HG03280 (cell line): ENCODE measurements around the gene ZIC2.

Experiments
- ATAC-seq: cut with Tn5 transposase; IDR thresholded peaks from one replicate; pipeline ENCODE4 v1.9.1; 2021; ENCODE audit warnings: mild to moderate bottlenecking, moderate library complexity; ENCODE audit not compliant: unreplicated experiment

ZIC2 gene

GRCh38 chr13:99959127-99959539 lies 22.5 kb upstream of the ZIC2 start:
- no peak for ATAC-seq

- no peak for ATAC-seq
Observed at GRCh38 chr13:99959540-99960230, 21.9 kb upstream of the ZIC2 start.

DNA sequence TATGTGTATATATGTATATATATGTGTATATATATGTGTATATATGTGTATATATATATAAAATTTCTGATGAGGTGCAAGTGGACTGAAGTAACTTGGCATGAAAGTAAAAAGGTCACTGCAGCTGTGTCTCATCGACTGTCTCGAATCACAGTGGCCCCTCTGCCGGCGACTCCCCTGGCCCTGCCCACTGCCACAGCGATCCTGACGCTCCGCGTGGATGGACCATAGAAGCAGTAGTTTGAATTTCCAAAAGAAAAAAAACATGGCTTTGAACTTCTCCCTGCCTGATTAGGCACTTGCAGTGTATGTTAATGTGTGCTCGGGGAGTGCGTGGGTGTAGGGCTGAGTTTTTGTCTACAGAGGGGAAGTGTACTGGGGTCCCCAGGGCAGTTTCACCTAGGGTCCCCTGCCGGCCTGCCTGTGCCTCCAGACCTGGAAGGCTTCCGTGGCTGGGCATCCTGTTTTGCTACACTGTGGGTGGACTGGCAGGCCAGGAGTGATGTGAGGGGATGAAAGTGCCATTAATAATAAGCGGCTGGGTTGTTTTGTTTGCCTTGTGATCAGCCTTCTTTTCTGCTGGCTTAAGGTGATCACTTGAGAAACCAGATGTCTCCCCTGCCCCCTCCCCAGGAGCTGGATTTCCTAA lies 20.8 kb upstream of the ZIC2 start:
- ATAC-seq, result no peak

DNA sequence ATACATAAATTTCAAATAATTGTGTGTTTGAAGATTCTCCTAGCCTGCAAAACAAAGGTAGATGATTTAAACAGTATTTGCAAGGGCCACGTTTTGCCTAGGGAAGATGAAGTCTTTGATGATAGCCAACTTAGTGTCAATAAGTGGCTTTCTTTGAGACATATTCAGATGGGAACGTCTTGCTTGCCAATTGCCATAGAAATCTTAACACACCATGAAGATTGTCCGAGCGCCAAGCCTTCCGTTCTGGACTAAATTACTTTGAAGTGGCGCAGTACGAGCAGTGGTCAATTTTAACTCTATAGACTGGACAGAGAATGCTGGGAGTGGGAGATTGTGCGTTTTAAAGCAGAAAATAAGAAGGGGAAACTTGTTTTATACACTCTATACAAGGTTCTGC lies 19.9 kb upstream of the ZIC2 start:
- no peak for ATAC-seq

DNA sequence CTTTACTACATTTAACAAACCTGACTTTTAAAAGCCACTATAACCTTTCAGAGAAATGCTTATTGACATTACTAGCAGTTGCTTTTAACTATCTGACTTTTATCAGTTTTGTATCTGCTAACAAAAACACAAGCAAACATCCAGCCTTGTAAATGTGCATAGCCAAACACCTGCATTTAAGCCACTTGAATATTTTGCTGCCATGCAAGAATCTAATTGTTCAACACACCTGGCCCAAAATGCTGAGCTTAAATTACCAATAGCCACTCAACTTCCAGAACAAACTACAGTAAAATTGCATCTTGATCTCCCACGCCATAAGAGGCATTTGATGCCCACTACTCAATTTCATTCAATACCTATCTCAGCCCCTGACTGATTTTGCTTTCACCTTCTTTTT lies 19.3 kb upstream of the ZIC2 start:
- no peak for ATAC-seq

DNA sequence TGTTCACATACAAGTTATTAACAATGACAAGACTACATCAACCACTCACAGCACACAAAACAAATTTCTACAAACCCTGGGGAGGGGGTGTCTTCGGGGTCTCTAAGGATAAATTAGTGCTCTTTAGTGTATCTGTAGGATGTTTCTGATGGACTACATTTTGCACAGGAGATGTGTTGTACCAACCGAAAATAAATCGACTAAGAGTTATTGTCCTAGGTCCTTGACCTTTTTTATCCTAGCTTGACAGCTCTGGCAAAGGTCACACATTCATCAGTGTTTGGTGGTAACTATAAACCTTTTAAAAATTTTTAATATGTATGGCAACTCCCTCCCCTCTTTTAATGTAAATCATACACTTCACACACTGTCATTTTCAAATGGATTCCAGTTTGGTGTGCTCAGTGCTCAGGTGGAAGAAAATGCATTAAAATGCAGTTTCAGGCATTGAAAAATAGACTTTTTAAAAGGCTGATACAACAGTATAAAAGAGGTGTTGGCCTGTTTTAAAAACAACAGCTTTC lies 17.7 kb upstream of the ZIC2 start:
- no peak for ATAC-seq

GRCh38 chr13:99965329-99966000 lies 16.1 kb upstream of the ZIC2 start:
- no peak for ATAC-seq

- no peak for ATAC-seq
Observed at GRCh38 chr13:99966064-99966805, 15.3 kb upstream of the ZIC2 start.

DNA sequence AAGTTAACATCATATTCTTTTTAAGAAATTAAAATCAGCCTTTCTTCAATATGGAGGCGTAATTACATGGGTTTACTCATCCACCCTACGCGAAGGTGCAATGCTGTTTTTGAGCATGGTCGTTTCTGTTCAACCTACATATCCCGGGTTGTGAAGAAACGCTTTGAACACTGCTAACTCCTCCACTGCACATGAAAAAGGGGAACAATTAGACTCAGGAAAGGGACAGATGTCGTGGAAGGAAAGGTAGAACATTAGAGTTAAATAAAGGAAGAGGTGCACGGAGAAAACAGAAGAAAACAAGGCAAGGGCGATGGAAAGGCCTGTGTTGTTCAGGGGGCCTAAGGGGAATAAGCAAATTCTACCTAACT lies 14.1 kb upstream of the ZIC2 start:
- no peak for ATAC-seq

GRCh38 chr13:99967869-99968520 lies 13.6 kb upstream of the ZIC2 start:
- ATAC-seq, result no peak

DNA sequence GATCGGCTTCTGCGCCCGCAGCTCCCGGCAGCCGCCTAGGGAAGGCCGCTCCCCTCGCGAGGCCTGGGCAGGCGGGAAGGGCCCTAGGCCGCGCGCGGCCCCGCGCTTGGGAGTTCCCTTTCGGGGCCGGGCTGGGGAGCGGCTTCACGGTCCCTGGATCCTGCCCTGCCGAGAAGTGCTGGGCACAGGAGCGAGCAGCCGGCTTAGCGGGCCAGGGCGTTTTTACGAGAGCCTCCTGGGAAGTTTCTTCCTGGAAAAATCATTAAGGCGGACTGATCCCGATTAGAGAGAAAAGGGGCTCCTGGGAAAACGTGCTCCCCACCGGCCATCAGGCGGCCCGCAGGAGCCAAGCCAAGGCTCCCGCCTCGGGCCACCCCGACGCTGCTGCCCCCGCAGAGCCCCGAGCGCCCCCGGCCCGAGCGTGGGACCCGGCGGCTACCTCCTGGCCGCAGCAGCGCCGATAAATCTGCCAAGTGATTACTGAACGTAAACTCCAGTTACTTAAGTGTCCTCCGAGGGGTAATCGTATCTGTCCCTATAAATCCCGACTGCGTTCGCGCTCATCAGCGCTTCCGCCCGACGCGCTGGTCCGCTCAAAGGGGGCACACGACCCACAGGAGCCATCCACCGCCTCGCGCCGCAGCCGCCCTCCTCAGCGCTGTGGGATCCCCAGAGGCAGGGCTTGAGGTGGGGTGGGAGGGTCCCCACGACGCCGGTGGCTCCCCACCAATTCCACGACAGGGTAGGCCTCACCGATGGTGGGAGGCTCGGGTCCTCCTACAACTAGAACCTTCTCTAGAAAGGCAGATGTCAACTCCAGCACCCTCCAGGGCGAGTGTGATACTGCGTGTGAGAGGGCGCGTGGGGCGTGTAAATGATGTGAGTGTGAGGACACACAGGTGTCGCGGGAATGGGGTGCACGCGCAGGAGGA lies 12.8 kb upstream of the ZIC2 start:
- ATAC-seq, result no peak

DNA sequence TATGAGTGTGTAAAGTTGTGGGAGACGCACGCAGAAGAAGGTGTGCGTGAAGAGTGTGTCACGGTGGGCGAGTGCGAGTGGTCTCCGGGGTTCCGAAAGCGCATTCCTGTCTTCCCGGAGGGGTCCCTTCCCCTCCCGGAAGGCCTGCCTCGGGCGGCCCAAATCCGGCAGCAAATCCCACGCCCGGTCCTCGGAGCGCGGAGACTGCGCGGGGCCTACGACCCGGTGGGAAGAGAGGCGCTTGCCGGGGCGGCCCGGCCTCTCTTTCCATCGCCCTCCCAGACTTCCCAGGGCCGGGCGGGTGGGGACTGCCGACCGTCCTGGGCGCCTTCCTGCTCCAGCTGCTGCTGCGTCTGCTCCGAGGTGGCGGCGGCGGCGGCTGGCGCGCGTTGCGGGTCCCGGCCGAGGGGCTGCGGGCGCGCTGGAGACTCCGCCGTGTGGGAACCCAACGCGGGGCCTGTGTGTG lies 12.1 kb upstream of the ZIC2 start:
- ATAC-seq, result no peak

DNA sequence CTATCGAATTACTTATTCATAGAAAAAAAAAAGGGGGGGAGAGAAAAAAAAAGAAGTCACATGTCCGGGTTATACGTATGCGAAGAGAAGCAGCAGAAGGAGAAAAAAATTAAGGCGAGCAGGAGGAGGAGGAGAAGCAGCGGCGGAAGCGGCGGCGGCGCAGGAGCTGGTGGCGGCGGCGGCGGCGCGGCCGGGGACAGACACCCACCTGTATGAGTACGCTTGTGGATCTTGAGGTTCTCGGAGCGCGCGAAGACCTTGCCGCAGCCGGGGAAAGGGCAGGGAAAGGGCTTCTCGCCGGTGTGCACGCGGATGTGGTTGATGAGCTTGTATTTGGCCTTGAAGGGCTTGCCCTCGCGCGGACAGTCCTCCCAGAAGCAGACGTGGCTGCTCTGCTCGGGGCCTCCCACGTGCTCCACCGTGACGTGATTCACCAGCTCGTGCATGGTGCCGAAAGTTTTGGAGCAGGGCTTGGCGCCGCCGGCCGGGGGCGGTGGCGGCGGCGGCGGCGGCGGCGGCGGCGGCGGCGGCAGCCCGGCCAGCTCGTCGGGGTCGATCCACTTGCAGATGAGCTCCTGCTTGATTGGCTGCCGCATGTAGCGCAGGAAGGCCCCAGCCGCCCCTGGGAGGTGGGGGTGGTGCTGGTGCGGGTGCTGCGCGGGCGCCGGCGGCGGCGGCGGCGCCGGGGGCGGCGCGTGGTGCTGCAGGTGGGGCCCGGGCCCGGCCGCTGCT lies 11.5 kb upstream of the ZIC2 start:
- ATAC-seq, result no peak

DNA sequence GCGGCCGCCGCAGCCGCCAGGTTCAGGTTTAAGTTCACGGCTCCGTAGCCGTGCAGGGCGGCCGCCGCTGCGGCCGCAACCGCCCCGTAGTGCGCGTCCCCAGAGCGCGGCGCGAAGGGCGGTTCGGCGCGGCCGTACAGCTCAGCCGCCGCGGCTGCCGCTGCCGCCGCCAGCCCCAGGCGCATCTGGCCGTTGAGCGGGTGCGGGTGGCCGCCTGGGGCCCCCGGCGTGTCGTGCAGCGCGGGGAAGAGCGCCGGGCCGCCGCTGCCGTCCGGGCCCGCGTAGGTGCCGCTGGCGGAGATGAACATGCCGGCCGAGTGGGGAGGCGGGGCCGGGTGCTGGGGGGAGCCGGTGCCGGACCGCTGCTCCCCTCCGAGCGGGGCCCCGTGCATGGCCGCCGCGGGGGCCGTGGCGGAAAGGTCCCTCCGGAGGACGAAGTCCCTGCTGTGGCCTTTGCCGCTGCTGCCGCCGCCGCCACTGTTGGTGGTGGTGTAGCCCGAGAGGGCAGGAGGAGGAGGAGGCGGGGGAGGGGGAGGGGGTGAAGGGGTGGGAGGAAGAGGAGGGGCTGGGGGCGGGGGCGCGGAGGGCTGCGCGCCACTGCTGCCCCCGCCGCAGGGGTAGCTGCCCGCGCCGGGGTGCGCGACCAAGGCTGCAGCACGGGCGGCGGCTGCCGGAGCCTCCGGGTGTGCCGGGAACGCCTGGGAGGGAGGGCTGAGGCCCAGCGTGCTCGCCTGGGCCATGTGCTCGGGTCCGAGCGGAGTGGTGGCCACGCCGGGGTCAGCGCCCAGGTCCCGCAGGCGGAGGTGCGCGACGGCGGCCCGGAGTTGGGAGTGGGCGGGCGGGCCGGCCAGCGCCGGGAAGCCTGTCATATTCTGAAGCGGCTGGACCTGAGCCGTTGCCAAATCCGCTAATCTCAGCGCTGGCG lies 10.7 kb upstream of the ZIC2 start:
- no peak for ATAC-seq

GRCh38 chr13:99971576-99972189 lies 9.9 kb upstream of the ZIC2 start, which contains the start of gene ZIC5:
TSS of gene ZIC5 (minus strand) at chr13:99971767. CDS start at chr13:99971603, 164 bp downstream.
- ATAC-seq, result no peak

- no peak for ATAC-seq
Observed at GRCh38 chr13:99972190-99972731, 9.3 kb upstream of the ZIC2 start.

DNA sequence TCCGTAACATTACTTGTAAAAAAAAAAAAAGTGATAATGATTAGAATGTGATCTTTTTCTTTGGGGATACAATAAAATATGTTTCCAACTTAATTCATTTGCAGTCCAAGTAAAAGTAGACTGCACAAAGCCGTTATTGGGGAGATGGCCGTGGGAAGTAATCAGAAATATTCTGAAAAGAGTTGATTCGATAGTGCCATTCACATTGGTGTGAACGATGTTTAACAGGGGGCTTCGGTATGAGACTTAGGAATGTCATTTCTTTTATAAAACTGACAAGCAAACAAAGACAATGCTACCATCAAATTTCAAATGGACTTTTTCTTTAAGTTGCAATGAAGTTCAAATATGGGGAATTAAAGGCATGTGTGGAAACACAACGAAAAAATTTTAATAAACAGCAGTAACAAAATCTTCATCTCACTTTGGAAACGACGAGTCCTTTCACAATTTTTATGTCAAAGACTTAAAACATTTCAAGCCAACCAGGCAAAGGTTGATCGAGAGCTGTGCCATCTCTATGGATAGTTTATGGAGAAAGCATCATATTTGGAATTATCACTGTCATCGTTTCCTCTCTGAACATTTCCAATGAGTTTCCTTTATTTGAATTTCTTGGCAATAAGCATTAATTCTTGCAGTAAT lies 8.3 kb upstream of the ZIC2 start:
- no peak for ATAC-seq
